ENCODE measurements around the gene ASPM. TPM values are rescaled to one million over a fixed set of nuclear protein-coding genes. Genes with fewer than 3 reads are reported as not detected.

The ASPM gene
- total and polyA plus RNA-seq, 2 of the 4 experiments (the other 2 are of a cell fraction), result 7.1 to 27.8 TPM

DNA sequence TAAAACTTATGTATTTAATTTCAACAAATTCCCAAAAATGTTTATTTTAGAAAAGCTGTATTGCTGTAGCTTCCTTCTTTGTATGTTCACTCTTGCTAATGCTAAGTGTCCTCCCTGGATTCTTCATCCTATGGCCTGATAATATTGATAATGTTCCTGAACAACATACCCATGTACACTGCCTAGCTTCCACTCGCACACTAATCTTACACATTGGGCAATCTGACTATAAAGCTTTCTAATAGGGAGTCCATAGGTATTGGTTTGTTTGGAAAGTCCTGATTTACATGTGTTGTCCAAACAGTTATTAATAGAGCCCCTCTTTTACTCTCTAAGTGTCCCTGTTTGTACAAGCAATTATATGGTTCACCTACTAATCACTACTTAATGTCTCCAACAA, 80.2 kb downstream of the ASPM start:
- Histone ChIP-seq H3K4me3 (ENCODE audit: insufficient read depth, low read depth, low read length) (no peak overlapping the region), H3K27ac (ENCODE audit: insufficient read depth, low read length) (no peak overlapping the region), H4K5ac (ENCODE audit: low read depth, low read length) (no peak overlapping the region), H3K4me1 (ENCODE audit: control insufficient read depth, insufficient read depth, low read length) (no peaks in the 10 kb centered on the region), H3K4me2 (ENCODE audit: low read depth, low read length) (no peak overlapping the region), H3K14ac (replicated peaks; ENCODE audit: low read depth, low read length) (no peak overlapping the region), H3K23ac (ENCODE audit: low read depth, low read length) (no peak overlapping the region), H4K8ac (ENCODE audit: low read depth in 2 of 2, low read length in 2 of 2) (no peak overlapping the region), H3K56ac (ENCODE audit: extremely low read depth, insufficient read depth, low read length) (no peak overlapping the region), H3K9ac (ENCODE audit: low read depth, low read length) (no peak overlapping the region), H2BK15ac (ENCODE audit: low read depth, low read length) (no peak overlapping the region), H3K27me3 (ENCODE audit: control insufficient read depth, insufficient read depth, low read length) (no peaks in the 10 kb centered on the region), H2AK5ac (ENCODE audit: low read depth, low read length) (no peak overlapping the region), H3K36me3 (ENCODE audit: control insufficient read depth, insufficient read depth, low read length) (no peaks in the 10 kb centered on the region), H2AFZ (replicated peaks; ENCODE audit: low read length, poor library complexity) (no peak overlapping the region), H3K4ac (ENCODE audit: low read depth, low read length) (no peak overlapping the region), H2BK5ac (ENCODE audit: low read depth, low read length, poor library complexity, severe bottlenecking) (no peak overlapping the region), H2BK120ac (ENCODE audit: low read depth, low read length) (no peak overlapping the region), H2AK9ac (replicated peaks; ENCODE audit: low read depth, low read length, poor library complexity) (no peak overlapping the region), H3K18ac (ENCODE audit: low read depth, low read length) (no peak overlapping the region), H3K9me1 (ENCODE audit: insufficient read depth, low read length) (no peaks in the 10 kb centered on the region), H2BK20ac (ENCODE audit: low read depth, low read length) (no peak overlapping the region), H3K9me3 (ENCODE audit: control insufficient read depth, insufficient read depth, low read length) (no peaks in the 10 kb centered on the region), H3K79me1 (ENCODE audit: low read depth in 1 of 2, low read length in 2 of 2) (no peaks in the 10 kb centered on the region), H4K91ac (ENCODE audit: insufficient read depth, low read depth, low read length) (no peak overlapping the region), H4K20me1 (ENCODE audit: insufficient read depth, low read length) (no peaks in the 10 kb centered on the region)
- TF ChIP-seq, protein P1, sequence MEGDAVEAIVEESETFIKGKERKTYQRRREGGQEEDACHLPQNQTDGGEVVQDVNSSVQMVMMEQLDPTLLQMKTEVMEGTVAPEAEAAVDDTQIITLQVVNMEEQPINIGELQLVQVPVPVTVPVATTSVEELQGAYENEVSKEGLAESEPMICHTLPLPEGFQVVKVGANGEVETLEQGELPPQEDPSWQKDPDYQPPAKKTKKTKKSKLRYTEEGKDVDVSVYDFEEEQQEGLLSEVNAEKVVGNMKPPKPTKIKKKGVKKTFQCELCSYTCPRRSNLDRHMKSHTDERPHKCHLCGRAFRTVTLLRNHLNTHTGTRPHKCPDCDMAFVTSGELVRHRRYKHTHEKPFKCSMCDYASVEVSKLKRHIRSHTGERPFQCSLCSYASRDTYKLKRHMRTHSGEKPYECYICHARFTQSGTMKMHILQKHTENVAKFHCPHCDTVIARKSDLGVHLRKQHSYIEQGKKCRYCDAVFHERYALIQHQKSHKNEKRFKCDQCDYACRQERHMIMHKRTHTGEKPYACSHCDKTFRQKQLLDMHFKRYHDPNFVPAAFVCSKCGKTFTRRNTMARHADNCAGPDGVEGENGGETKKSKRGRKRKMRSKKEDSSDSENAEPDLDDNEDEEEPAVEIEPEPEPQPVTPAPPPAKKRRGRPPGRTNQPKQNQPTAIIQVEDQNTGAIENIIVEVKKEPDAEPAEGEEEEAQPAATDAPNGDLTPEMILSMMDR (conservative IDR thresholded peaks at IDR 0.05; ENCODE audit: low read depth, low read length), result no peak
- TF ChIP-seq BHLHE40 (IDR thresholded peaks at IDR 0.05; ENCODE audit: low read depth, low read length) (no peak), ELK1 (IDR thresholded peaks at IDR 0.05; ENCODE audit: borderline replicate concordance, low read depth, low read length) (no peak), MAFK (IDR thresholded peaks at IDR 0.05; ENCODE audit: low read depth, low read length) (no peak)
- ATAC-seq (ENCODE audit: low read depth) (no peak), DNase-seq (no peak)
- in situ Hi-C loops (cut with MboI; ENCODE audit: low sequenced_read_pairs) (no loop called here), dilution Hi-C loops (cut with HindIII; ENCODE audit: low sequenced_read_pairs, unreplicated experiment) (no loop called here), intact Hi-C loops (cut with micrococcal nuclease) (loop anchor here (10.0 kb wide), 1 partner anchor 241 kb away; no protein-coding TSS in a partner anchor)
- ChIA-PET CTCF (no interaction called here), POLR2A (ENCODE audit: unreplicated experiment) (no interaction called here)
- WGBS, 2 experiments (ENCODE audit: extremely low coverage in 2 of 2, insufficient read length in 1 of 2), result no CpG with 5 or more reads among the region's 1 CpG
- no TSS peak for BruUV-seq (replicated peaks)

All from IMR-90 (cell line).